ENCODE results near the gene HIPK1. TPM values are rescaled to one million over a fixed set of nuclear protein-coding genes. Genes with fewer than 3 reads are reported as not detected.

Gene HIPK1
- total RNA-seq, 2 experiments from 2014 or later, result 93.0 to 99.4 TPM

GRCh38 chr1:113982949-113983348 is 53.8 kb downstream of the HIPK1 start:
- POLR2A ChIA-PET, result no interaction called here

GRCh38 chr1:113983391-113983790 is 54.3 kb downstream of the HIPK1 start:
- Mint-ChIP-seq H3K9me3 (peaks cover 2% of the 10 kb centered on the region), H3K27ac (no peak overlapping the region), H3K4me1 (peaks cover 5% of the 10 kb centered on the region), H3K27me3 (no peaks in the 10 kb centered on the region), H3K4me3 (no peak overlapping the region), H3K36me3 (no peaks in the 10 kb centered on the region)
- POLR2A ChIA-PET, result no interaction called here
- ATAC-seq (ENCODE audit: low read depth), result no peak
- DNase-seq, result no peak

More at GRCh38 chr1:113982949-113983348, 53.8 kb downstream of the HIPK1 start:
- DNase-seq (no peak), ATAC-seq (ENCODE audit: low read depth) (no peak)
- Mint-ChIP-seq H3K4me1 (peaks cover 10% of the 10 kb centered on the region), H3K9me3 (peaks cover 2% of the 10 kb centered on the region), H3K4me3 (no peak overlapping the region), H3K36me3 (no peaks in the 10 kb centered on the region), H3K27ac (no peak overlapping the region), H3K27me3 (no peaks in the 10 kb centered on the region)

DNA sequence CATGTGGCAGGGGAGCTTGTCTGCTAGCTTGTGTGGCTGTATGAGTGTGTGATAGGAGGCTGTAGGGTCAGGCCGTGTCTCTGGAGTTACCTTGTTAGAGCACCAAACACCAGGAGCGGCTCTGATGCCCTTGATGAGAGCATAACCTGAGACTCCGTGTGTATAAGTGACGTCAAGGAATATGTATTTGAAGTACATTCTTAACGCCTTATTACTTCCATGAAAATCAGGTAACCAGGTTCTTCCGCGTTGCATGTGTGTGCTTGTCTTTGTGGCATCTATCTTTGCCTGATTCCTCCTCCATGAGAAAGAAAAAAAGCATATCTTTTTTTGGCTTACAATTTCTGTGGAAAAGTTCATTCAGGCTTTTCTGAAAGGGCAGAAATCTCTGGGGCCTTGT is 54.7 kb downstream of the HIPK1 start:
- POLR2A ChIA-PET, result no interaction called here
- H3K27ac Mint-ChIP-seq, result no peak overlapping the region
- no peaks in the 10 kb centered on the region for H3K27me3 Mint-ChIP-seq
- DNase-seq (no peak), ATAC-seq (ENCODE audit: low read depth) (no peak)
- peaks cover 2% of the 10 kb centered on the region for H3K9me3 Mint-ChIP-seq
- peaks cover 4% of the 10 kb centered on the region for H3K4me1 Mint-ChIP-seq
- no peaks in the 10 kb centered on the region for H3K36me3 Mint-ChIP-seq
- no peak overlapping the region for H3K4me3 Mint-ChIP-seq

DNA sequence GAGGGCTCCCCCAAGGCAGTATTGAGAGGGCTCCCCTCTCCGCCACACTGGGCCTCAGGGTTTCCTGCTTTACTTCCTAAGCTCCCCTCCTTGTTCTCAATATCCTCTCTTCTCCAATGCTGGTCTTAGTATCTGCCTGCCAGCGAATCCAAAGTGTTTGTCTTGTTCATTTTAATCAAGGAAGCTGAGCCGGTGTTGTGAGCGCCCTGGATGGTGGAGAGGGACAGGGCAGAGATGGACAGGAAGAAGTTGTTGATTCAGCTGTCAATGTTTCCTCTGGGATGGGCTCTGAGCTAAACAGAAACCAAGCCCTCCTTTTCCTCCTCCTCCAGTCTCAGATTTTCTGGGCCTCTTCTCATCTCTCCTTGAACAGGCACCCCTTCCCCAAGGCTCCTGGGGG is 55.6 kb downstream of the HIPK1 start:
- no peaks in the 10 kb centered on the region for H3K36me3 Mint-ChIP-seq
- POLR2A ChIA-PET, result interaction anchor here (0.6 kb wide), 1 partner anchor 711 kb away, joined by 3 read pairs; no protein-coding TSS in a partner anchor
- no peak for DNase-seq
- H3K27me3 Mint-ChIP-seq, result no peaks in the 10 kb centered on the region
- no peak overlapping the region for H3K27ac Mint-ChIP-seq
- ATAC-seq (ENCODE audit: low read depth), result no peak
- no peak overlapping the region for H3K4me3 Mint-ChIP-seq
- H3K4me1 Mint-ChIP-seq, result peaks cover 2% of the 10 kb centered on the region
- H3K9me3 Mint-ChIP-seq, result peaks cover 5% of the 10 kb centered on the region

DNA sequence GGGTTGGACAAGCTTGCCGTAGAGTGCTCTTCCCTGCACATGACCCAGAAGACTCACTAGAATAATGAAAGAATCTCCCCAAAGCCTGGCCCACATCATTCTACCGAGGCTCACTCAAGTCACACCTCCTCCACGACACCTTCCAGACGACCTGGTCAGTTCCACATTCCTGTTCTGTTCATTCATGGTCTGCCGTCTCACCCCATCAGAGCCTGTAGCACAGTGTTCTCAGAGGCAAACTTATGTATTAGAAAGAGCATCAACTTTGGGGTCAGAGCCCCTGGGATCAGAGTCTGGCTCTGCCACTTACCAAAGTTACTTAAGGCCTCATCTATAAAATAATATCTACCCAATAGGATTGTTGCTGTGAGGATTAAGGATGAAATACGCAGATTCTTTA is 57.7 kb downstream of the HIPK1 start:
- H3K27me3 Mint-ChIP-seq, result peaks cover 3% of the 10 kb centered on the region
- peaks cover 2% of the 10 kb centered on the region for H3K4me1 Mint-ChIP-seq
- H3K4me3 Mint-ChIP-seq, result no peak overlapping the region
- DNase-seq, result no peak
- H3K36me3 Mint-ChIP-seq, result no peaks in the 10 kb centered on the region
- no peak overlapping the region for H3K27ac Mint-ChIP-seq
- H3K9me3 Mint-ChIP-seq, result peaks cover 6% of the 10 kb centered on the region
- POLR2A ChIA-PET, result no interaction called here
- ATAC-seq (ENCODE audit: low read depth), result no peak

DNA sequence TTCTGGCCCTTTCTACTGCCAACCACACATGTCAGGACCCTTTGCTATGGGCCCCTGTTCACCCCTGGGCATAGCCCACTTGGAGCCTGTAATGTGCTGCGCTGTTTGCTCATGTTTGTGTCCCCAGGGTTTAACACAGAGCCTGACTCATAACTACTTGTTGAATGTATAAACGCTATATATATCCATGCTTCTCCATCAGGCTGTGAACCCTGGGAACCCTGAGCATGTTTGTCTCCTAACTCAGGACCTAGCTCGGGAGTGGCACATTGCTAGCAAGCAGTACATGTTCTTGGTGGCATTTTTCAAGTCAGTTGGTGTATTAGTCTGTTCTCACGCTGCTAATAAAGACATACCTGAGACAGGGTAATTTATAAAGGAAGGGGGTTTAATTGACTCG is 58.1 kb downstream of the HIPK1 start:
- H3K9me3 Mint-ChIP-seq, result peaks cover 6% of the 10 kb centered on the region
- no peak overlapping the region for H3K4me3 Mint-ChIP-seq
- peaks cover 3% of the 10 kb centered on the region for H3K27me3 Mint-ChIP-seq
- no peak overlapping the region for H3K27ac Mint-ChIP-seq
- DNase-seq, result no peak
- peaks cover 2% of the 10 kb centered on the region for H3K4me1 Mint-ChIP-seq
- POLR2A ChIA-PET, result no interaction called here
- H3K36me3 Mint-ChIP-seq, result no peaks in the 10 kb centered on the region
- no peak for ATAC-seq (ENCODE audit: low read depth)

DNA sequence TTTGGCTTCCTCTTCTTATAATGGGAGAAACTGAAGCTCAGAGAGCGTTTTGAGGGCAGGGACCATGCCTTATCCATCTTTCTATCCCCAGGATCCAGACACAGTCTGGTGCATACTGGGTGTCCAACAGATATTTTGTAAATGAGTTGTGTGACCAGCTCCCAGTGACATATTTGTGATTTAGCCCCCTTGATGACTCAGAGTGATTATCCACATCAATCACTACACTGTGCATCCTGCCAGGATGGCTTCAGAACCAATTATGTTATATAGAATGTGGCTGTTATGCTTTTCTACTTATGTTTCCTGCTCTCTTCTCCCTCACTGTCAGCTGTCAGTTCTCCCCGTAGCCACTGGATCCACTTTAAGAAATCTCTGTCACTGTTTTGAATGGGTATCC is 61.4 kb downstream of the HIPK1 start:
- Mint-ChIP-seq H3K36me3 (peaks cover 6% of the 10 kb centered on the region), H3K27ac (no peak overlapping the region), H3K27me3 (peaks cover 3% of the 10 kb centered on the region), H3K9me3 (peaks cover 21% of the 10 kb centered on the region), H3K4me3 (no peak overlapping the region), H3K4me1 (no peaks in the 10 kb centered on the region)
- POLR2A ChIA-PET, result no interaction called here
- ATAC-seq (ENCODE audit: low read depth) (no peak), DNase-seq (no peak)

- no peaks in the 10 kb centered on the region for H3K4me1 Mint-ChIP-seq
Measured at GRCh38 chr1:113990961-113991360, 61.8 kb downstream of the HIPK1 start.

DNA sequence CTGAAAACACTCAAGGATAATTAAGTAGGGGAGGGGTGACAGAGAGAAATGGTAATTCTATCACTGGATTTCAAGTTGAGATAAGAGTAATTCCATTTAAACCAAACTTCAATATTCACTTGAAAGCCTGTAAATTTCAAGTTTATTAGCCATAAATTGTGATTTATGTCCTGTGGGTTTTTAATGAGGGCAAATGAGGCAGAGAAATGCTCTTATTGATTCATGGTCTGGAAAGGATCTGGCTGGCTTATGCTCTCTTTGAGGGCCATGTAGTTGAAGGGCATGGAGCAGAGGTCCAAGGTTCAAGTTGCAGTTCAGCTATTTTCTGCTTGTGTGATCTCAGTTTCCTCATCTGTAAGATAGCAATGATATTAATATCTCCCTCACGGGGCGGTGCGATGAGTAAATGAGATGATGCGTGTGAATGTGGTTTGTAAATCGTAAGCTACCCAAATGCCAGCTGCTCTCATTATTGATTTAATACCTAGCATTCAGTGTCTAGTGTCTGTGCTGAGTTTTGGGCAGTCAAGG is 62.4 kb downstream of the HIPK1 start:
- Mint-ChIP-seq H3K9me3 (peaks cover 24% of the 10 kb centered on the region), H3K27ac (no peak overlapping the region), H3K4me3 (no peak overlapping the region), H3K36me3 (peaks cover 7% of the 10 kb centered on the region), H3K4me1 (no peaks in the 10 kb centered on the region), H3K27me3 (peaks cover 3% of the 10 kb centered on the region)
- ATAC-seq (ENCODE audit: low read depth) (no peak), DNase-seq (no peak)
- POLR2A ChIA-PET, result no interaction called here

More at GRCh38 chr1:113990961-113991360, 61.8 kb downstream of the HIPK1 start:
- DNase-seq (no peak), ATAC-seq (ENCODE audit: low read depth) (no peak)
- Mint-ChIP-seq H3K4me3 (no peak overlapping the region), H3K27ac (no peak overlapping the region), H3K36me3 (peaks cover 7% of the 10 kb centered on the region), H3K9me3 (peaks cover 22% of the 10 kb centered on the region), H3K27me3 (peaks cover 3% of the 10 kb centered on the region)
- POLR2A ChIA-PET, result no interaction called here

DNA sequence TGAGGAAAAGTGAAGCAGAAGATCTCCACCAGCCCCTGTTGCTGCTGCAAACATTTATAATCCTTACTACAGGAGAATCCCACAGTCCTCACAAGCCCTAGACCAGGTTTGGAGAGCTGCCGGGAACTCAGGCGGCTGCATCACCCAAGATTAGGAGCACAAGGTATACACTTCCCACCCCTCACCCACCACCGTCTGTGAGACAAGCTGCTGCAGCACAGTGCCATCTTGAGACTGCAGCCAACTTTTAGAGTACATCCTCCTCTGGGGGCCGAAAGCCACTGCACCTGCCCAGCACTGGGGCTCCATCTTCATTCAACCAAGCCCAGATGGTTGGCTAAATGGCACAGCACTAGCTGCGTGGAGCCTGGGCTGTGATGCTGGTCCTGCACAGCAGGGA is 63.9 kb downstream of the HIPK1 start:
- Mint-ChIP-seq H3K4me1 (no peaks in the 10 kb centered on the region), H3K9me3 (peaks cover 22% of the 10 kb centered on the region), H3K27me3 (peaks cover 7% of the 10 kb centered on the region), H3K4me3 (no peak overlapping the region), H3K27ac (no peak overlapping the region), H3K36me3 (peaks cover 7% of the 10 kb centered on the region)
- POLR2A ChIA-PET, result no interaction called here
- ATAC-seq (ENCODE audit: low read depth) (no peak), DNase-seq (no peak)

GRCh38 chr1:113993766-113994165 is 64.6 kb downstream of the HIPK1 start:
- ATAC-seq (ENCODE audit: low read depth), result no peak
- H3K4me1 Mint-ChIP-seq, result peaks cover 3% of the 10 kb centered on the region
- H3K27ac Mint-ChIP-seq, result no peak overlapping the region

DNA sequence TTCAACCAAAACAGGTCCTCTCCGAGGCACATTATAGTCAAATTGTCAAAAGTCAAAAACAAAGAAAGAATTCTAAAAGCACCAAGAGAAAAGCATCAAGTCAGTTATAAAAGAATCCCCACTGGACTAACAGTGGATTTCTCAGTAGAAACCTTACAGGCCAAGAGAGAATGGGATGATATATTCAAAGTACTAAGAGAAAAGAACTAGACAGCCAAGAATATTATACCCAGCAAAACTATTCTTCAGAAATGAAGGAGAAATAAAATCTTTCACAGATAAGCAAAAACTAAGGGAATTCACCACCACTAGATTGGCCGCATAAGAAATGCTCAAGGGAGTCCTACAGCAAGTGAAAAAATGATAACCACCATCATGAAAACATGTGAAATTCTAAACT is 66.3 kb downstream of the HIPK1 start:
- ATAC-seq (ENCODE audit: low read depth), result no peak
- POLR2A ChIA-PET, result no interaction called here
- DNase-seq, result no peak
- Mint-ChIP-seq H3K36me3 (peaks cover 7% of the 10 kb centered on the region), H3K4me3 (no peak overlapping the region), H3K27me3 (peaks cover 14% of the 10 kb centered on the region), H3K4me1 (peaks cover 3% of the 10 kb centered on the region), H3K27ac (no peak overlapping the region), H3K9me3 (peaks cover 18% of the 10 kb centered on the region)

More at GRCh38 chr1:113993766-113994165, 64.6 kb downstream of the HIPK1 start:
- Mint-ChIP-seq H3K27me3 (peaks cover 11% of the 10 kb centered on the region), H3K36me3 (peaks cover 7% of the 10 kb centered on the region), H3K4me3 (no peak overlapping the region), H3K9me3 (peaks cover 22% of the 10 kb centered on the region)
- no peak for DNase-seq
- POLR2A ChIA-PET, result no interaction called here

- Mint-ChIP-seq H3K4me1 (peaks cover 3% of the 10 kb centered on the region), H3K4me3 (no peak overlapping the region), H3K9me3 (peaks cover 15% of the 10 kb centered on the region), H3K27me3 (peaks cover 13% of the 10 kb centered on the region), H3K27ac (no peak overlapping the region), H3K36me3 (peaks cover 7% of the 10 kb centered on the region)
- POLR2A ChIA-PET, result no interaction called here
- DNase-seq (no peak), ATAC-seq (ENCODE audit: low read depth) (no peak)
Measured at GRCh38 chr1:113998361-113998760, 69.2 kb downstream of the HIPK1 start.

DNA sequence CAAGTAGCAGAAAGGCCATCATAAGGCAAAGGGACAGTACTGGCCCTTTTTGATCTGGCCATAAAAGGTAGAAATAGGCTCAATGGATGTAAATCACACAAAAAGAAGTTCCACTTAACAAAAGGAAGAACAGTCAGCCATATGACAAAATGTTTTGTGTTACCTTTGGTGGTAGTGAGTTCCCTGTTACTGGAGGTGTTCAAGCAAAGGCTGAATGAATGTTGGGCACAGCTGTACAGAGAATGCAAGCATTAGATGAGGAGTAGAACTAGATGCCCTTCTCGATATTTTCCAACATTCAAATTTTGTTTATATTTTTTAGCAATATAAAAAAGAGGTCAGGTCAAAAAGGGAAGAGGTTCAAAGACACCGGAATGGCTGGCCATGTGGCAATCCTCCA is 70.1 kb downstream of the HIPK1 start:
- Mint-ChIP-seq H3K36me3 (peaks cover 7% of the 10 kb centered on the region), H3K9me3 (peaks cover 13% of the 10 kb centered on the region), H3K27me3 (peaks cover 13% of the 10 kb centered on the region), H3K4me1 (peaks cover 5% of the 10 kb centered on the region), H3K4me3 (no peak overlapping the region), H3K27ac (no peak overlapping the region)
- DNase-seq (no peak), ATAC-seq (ENCODE audit: low read depth) (no peak)
- POLR2A ChIA-PET, result no interaction called here

GRCh38 chr1:113999799-114000198 is 70.7 kb downstream of the HIPK1 start:
- Mint-ChIP-seq H3K4me3 (no peak overlapping the region), H3K4me1 (peaks cover 5% of the 10 kb centered on the region), H3K27me3 (peaks cover 13% of the 10 kb centered on the region), H3K27ac (no peak overlapping the region), H3K9me3 (peaks cover 9% of the 10 kb centered on the region), H3K36me3 (peaks cover 7% of the 10 kb centered on the region)
- DNase-seq (no peak), ATAC-seq (ENCODE audit: low read depth) (no peak)
- POLR2A ChIA-PET, result no interaction called here

All from activated naive CD8-positive, alpha-beta T cell treated with anti-CD3 and anti-CD28 coated beads, Interleukin-2, amount 10 ng/mL, durations not matched to agents 7 days and 5 days (primary cell).